Measurements from ENCODE around the gene SIGMAR1.
"Not testable (repeated sequence)": the region's sequence is repeated elsewhere in the genome, so short reads cannot be mapped to it uniquely, and the experiment has no call there.

Gene SIGMAR1

DNA sequence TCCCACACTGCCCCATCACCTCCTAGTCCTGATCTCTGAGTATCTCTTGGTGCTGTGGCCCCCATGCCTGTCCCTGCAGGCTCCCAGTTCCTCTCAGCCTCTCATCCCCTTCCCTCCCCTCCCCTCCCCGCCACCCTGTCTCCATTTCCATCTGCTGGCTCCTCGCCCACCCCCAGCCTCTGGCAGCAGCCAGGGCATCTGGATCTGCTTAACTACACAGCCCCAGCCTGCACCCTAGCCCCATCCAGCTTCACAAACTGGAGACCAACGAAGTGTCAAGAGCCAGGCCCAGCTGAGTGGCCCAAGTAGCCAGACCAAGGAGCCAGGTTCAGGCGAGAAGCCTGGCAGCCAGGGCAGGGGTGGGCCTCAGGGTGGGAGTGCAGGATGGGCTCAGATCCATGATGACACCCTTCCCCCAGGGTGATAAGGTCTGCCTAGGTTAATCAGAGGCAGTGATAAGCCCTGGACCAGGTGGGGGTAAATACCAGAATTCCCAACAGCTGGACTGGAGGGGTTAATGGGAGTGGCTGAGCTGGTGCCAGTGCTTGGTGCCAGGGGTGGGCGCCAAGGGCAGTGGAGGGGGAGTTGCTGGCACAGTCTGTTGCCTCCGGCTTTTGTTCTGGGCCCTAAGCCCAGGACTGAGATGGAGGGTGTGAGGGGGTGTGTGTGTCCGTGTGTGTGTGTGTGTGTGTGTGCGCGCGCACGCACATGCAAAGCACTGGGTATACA lies 16.9 kb upstream of the SIGMAR1 start:
- DNase-seq (ENCODE audit: low read depth in 2 of 2), result no peak

- DNase-seq (ENCODE audit: low read depth in 2 of 2), result no peak
Measured at GRCh38 chr9:34653151-34654072, 15.8 kb upstream of the SIGMAR1 start.

DNA sequence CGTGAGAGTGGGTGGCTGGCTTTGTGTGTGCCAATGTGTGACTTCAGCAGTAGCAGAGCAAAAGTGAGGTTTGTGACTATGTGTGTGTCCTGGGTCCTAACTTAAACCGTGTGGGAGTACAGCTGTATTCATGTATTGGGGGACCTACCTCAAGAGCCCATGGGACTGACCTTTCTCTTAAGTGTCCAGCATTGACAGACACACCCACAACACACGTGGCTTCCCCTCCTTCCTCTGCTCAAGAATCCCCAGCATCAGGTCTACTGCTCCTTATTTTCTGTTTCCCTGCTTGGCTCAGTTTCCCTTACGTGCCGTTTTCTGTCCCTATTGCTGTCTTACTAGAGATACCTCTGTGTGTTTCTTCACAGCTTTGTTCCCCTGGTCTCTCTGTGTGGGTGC lies 15.0 kb upstream of the SIGMAR1 start:
- no peak for DNase-seq (ENCODE audit: low read depth in 2 of 2)

- peak; percentile 39 to 45 for DNase-seq (ENCODE audit: low read depth in 2 of 2)
Measured at GRCh38 chr9:34651876-34652601, 14.5 kb upstream of the SIGMAR1 start, which contains the start of gene IL11RA. TSS of gene IL11RA (plus strand) at chr9:34652185. CDS start at chr9:34655218, 3,033 bp downstream.

DNA sequence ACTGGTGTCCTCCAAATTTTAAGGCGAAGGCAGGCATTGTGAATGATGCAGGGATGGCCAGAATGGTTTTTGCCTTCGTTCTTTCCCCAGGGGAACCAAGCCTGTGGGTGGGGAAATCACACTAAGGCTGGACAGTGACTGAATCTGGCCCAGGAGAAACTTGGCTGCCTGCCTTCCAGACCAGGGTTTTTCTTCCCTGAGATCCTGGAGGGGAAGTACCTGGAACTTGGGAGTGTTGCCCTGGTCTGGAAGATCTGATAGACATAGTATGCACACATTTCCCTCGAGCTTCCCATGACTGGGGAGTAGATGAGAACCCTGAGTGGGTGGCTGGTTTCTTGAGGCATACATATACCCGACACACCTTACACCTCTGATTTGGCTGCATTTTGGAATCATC lies 13.7 kb upstream of the SIGMAR1 start:
- no peak for DNase-seq (ENCODE audit: low read depth in 2 of 2)

- DNase-seq (ENCODE audit: low read depth in 2 of 2), result no peak
Measured at GRCh38 chr9:34650816-34651215, 13.2 kb upstream of the SIGMAR1 start.

DNA sequence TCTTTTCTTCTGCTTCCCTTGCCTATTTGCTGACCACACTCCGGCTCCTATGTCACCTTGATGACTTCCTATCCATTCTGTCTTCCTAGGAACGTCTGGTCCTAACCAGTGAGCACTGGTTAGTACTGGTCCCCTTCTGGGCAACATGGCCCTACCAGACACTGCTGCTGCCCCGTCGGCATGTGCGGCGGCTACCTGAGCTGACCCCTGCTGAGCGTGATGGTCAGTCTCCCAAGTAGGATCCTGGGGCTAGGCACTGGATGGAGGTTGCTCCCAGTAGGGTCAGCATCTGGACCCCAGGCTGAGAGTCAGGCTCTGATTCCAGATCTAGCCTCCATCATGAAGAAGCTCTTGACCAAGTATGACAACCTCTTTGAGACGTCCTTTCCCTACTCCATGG lies 11.1 kb upstream of the SIGMAR1 start:
- DNase-seq (ENCODE audit: low read depth in 2 of 2), result no peak

DNA sequence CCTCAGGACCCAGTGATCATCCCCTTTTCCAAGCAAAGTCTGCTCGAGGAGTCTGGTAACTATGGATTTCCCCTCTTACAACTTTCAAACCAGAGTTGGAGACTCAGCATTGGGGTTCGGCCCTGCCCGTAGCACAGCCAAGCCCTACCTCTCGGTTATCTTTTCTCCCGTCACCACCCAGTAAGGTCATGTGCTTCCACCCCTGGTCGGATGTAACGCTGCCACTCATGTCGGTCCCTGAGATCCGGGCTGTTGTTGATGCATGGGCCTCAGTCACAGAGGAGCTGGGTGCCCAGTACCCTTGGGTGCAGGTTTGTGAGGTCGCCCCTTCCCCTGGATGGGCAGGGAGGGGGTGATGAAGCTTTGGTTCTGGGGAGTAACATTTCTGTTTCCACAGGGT lies 10.1 kb upstream of the SIGMAR1 start:
- DNase-seq (ENCODE audit: low read depth in 2 of 2), result no peak

GRCh38 chr9:34647084-34647403 lies 9.5 kb upstream of the SIGMAR1 start:
- DNase-seq (ENCODE audit: low read depth in 2 of 2), result no peak

DNA sequence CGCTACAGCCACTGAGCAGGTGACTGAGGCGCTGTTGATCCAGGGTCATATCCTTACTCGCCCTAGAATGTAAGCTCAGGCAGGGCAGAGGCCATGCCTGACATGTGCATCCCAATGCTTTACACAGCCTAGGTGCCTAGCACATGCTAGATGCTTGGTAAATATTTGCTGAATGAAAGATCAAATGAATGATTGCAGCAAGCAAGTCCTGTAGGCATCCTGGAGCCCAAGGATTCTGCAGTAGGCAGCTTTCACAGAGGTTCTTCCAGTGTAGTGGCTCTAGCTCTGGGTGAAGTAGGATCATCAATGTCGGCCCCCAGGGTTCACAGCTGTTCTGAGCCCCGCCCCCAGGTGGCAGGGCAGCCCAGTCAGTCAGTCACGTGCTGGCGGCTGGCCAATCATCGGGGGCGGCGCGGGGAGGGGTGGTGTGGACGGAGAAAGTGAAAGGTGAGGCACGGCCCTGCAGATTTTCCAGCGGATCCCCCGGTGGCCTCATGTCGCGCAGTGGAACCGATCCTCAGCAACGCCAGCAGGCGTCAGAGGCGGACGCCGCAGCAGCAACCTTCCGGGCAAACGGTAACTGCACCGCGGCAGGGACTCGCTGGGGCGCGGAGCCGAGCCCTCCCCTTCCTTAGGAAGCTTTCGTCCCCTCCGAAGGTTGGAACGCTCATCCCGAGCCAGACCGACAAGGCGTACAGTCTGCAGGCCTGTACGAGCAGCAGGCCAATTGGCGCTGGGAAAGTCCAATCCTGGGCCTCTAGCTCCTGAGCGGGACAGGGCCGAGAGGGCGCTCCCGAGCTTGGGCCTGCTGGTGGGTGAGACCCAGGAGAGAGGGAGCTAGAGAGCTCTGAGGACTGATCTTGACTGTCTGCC lies 8.9 kb upstream of the SIGMAR1 start, which contains the start of gene GALT:
GALT (plus strand) TSS at position 465 of the 873 bp plus-strand sequence; CDS start at position 495, 30 bp downstream.
- DNase-seq (ENCODE audit: low read depth in 2 of 2), result peak; percentile 98

DNA sequence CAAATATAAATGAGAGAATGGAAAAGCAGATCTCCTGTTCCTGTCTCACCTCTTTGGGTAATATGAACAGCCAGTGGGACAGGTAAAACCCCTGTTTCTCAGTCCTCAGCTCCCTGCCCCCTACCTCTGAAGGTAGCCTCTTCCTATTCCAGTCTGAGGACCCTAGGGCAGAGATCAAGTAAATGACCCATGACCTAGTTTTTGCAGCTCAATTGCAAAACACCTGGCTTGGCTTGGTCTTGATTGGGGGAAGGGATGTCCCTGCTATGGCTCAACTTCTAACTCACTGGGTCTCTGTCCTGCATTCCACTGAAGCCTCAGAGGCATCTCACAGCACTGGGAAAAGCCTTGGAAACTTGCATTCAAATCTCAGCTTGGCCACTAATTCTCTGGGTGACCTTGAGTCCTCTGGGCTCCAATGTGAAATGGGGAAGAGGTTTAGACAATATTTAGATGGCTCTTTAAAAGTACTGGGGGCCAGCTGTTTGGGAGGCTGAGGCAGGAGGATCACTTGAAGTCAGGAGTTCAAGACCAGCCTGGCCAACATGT lies 7.3 kb upstream of the SIGMAR1 start:
- no peak for DNase-seq (ENCODE audit: low read depth in 2 of 2)

GRCh38 chr9:34642679-34643078 lies 5.1 kb upstream of the SIGMAR1 start:
- DNase-seq (ENCODE audit: low read depth in 2 of 2), result no peak

DNA sequence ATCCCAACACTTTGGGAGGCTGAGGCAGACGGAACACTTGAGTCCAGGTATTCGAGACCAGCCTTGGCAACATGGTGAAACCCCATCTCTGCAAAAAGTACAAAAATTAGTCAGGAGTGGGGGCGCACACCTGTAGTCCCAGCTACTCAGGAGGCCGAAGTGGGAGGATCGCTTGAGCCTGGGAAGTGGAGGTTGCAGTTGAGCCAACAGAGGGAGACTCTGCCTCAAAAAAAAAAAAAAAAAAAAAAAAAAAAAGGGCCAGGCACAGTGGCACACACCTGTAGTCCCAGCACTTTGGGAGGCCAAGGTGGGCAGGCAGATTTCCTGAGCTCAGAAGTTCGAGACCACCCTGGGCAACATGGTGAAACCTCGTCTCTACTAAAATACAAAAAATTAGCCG lies 1.7 kb upstream of the SIGMAR1 start:
- DNase-seq (ENCODE audit: low read depth in 2 of 2), result not testable (repeated sequence)

- DNase-seq (ENCODE audit: low read depth in 2 of 2), result no peak
Measured at GRCh38 chr9:34638138-34638445, 505 bp upstream of the SIGMAR1 start.

DNA sequence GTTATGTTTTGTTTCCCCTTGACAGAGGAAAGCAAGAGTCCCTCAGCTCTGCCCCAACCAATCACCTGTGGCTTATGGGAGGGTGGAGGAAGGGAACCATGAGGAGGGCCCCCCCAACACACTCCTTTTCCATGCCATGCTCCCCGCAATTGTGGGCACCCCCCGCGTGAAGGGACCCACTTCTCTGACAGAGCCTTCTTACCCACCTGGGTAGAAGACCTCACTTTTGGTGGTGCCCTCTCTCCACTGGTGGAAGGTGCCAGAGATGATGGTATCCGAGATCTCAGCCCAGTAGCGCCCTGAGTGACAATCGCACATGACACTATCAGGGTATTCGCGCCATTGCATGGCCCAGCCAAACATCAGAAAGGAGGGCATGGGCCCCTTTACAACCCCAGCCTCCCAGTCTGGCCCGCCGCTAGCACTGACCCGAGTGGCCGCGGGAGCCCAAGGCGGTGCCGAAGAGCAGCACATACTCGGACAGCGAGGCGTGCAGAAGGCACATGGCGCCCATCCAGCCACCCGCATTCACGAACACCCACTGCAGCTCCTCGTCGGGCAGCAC lies 714 bp downstream of the SIGMAR1 start:
- no peak for DNase-seq (ENCODE audit: low read depth in 2 of 2)

- no peak for DNase-seq (ENCODE audit: low read depth in 2 of 2)
Measured at GRCh38 chr9:34635556-34635955, 2.0 kb downstream of the SIGMAR1 start.

- DNase-seq (ENCODE audit: low read depth in 2 of 2), result no peak
Measured at GRCh38 chr9:34634551-34635248, 2.9 kb downstream of the SIGMAR1 start.

GRCh38 chr9:34633851-34634550 lies 3.6 kb downstream of the SIGMAR1 start:
- DNase-seq (ENCODE audit: low read depth in 2 of 2), result peak; percentile 59 to 65

DNA sequence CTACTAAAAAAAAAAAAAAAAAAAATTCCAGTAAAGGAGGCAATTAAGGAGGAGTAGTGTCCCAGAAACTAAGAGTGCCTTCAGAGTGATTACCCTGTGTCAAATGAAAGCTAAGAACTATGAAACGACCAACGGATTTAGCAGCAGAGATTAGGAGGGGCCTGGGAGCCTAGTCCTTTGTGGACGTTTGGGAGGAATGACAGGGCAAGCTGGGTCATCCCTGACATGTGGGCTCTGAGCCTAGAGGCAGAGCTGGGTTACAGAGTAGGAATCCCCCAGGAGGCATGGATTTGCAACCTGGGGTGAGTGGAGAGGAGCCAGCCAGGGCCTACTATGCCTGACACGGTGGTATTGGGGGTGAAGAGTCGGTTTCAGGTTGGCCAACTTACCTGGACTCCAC lies 4.4 kb downstream of the SIGMAR1 start:
- DNase-seq (ENCODE audit: low read depth in 2 of 2), result no peak
